Measurements from ENCODE around the gene LCAT. TPM values are rescaled to one million over a fixed set of nuclear protein-coding genes. Genes with fewer than 3 reads are reported as not detected.
"Not testable (repeated sequence)": the region's sequence is repeated elsewhere in the genome, so short reads cannot be mapped to it uniquely, and the experiment has no call there.

The LCAT gene
- total RNA-seq, 1 experiment from 2014 or later, result 17.8 TPM

DNA sequence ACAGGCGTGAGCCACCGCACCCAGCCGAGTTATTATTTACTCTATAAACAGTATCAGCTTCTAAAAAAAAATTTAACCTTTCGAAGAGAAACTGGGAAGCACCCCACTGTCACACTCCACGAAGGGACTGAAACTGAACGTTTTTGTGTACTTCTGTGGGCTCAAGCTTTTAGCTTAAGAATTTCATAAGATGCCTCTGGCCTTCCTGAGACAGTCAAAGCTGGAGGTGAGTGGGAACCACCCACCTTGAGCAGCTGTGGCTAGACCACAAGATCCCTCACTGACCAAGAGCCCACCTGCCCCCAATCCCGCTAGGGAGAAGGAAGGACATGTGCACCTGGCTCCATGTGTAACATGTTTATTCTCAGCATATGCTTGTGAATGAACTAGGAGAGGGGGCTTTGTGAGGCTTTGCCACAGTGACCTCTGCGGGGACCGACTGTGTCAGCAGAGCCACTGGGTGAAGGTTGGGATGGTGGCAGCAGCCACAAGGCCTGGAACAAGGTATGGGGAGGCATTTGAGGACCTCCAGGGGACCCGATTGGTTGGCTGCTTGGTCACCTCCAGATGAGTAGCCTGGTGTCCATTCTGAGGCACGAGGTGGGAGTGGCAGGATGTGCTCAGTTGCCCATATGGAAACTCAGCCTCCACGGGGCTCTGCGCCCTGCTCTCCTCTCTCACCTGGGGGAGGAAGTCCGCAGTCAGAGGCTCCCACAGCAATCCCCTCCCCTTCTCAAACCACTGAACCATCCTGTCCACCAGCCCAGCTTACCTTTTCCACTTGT lies 31.6 kb upstream of the LCAT start:
- no CpG with 5 or more reads among the region's 14 CpGs for WGBS (ENCODE audit: extremely low coverage, insufficient read length, low lambda C conversion rate)
- H2BK12ac ChIP-seq (ENCODE audit: insufficient read length, low read depth, low read length), result no peak overlapping the region
- H3K27ac Mint-ChIP-seq, result no peak overlapping the region
- H3K23me2 ChIP-seq (ENCODE audit: insufficient read length, low read depth, low read length, poor library complexity, severe bottlenecking), result no peaks in the 10 kb centered on the region
- no peaks in the 10 kb centered on the region for H3K9me3 ChIP-seq (ENCODE audit: control insufficient read depth, low read depth, low read length)
- H3K9ac ChIP-seq (ENCODE audit: extremely low read depth, insufficient read length, low read length), result no peak overlapping the region
- no peak overlapping the region for H3K4me3 Mint-ChIP-seq
- no peaks in the 10 kb centered on the region for H3K4me1 ChIP-seq (ENCODE audit: insufficient read depth, low read length)
- no peak overlapping the region for H2BK20ac ChIP-seq (ENCODE audit: low read depth, low read length, poor library complexity, severe bottlenecking)
- no peak overlapping the region for H3K23ac ChIP-seq (ENCODE audit: insufficient read length, low read depth, low read length)
- H3K79me2 ChIP-seq (ENCODE audit: insufficient read depth, low read length), result no peaks in the 10 kb centered on the region
- H3K27ac ChIP-seq (ENCODE audit: insufficient read length, low read depth, low read length), result no peak overlapping the region
- H3K4me2 ChIP-seq (ENCODE audit: insufficient read depth, insufficient read length, low read length), result no peak overlapping the region
- H2BK120ac ChIP-seq (ENCODE audit: low read depth, low read length, poor library complexity, severe bottlenecking), result no peak overlapping the region
- H2AFZ ChIP-seq (ENCODE audit: low read length), result no peak overlapping the region
- no peak overlapping the region for H3K18ac ChIP-seq (ENCODE audit: insufficient read length, low read depth, low read length)
- H3K36me3 Mint-ChIP-seq (ENCODE audit: insufficient read depth in 1 of 3, low read depth in 3 of 3), result no peaks in the 10 kb centered on the region
- no peak overlapping the region for H3K4ac ChIP-seq (ENCODE audit: low read depth, low read length)
- no peak overlapping the region for H4K8ac ChIP-seq (replicated peaks; ENCODE audit: insufficient read length, low read depth, low read length)
- peaks cover 17% of the 10 kb centered on the region for H3K27me3 Mint-ChIP-seq (ENCODE audit: low read depth)
- no peak overlapping the region for H2BK15ac ChIP-seq (ENCODE audit: low read depth, low read length)
- H4K5ac ChIP-seq (ENCODE audit: insufficient read length, low read depth, low read length), result no peak overlapping the region
- no peaks in the 10 kb centered on the region for H3K79me1 ChIP-seq (ENCODE audit: insufficient read depth, low read depth, low read length, poor library complexity, severe bottlenecking)
- no peak overlapping the region; the same call in 1 of the 2 replicates for H3K14ac ChIP-seq (ENCODE audit: insufficient read depth, low read length)
- H2AK5ac ChIP-seq (ENCODE audit: insufficient read length, low read length), result no peak overlapping the region
- no peak overlapping the region for H3T11ph ChIP-seq (ENCODE audit: low read length)
- H3K4me1 Mint-ChIP-seq, result no peaks in the 10 kb centered on the region
- H3K27me3 ChIP-seq (ENCODE audit: insufficient read depth, low read length), result no peaks in the 10 kb centered on the region; the same call in 1 of the 2 replicates
- no peaks in the 10 kb centered on the region for H4K20me1 ChIP-seq (ENCODE audit: control insufficient read depth, insufficient read depth, insufficient read length)
- no peak overlapping the region for H4K91ac ChIP-seq (ENCODE audit: insufficient read length, low read depth, low read length)
- H3K56ac ChIP-seq (ENCODE audit: insufficient read length, low read depth, low read length), result no peak overlapping the region
- H3K9me3 Mint-ChIP-seq, result no peaks in the 10 kb centered on the region
- no peak for TF ChIP-seq CTCF (conservative IDR thresholded peaks at IDR 0.05)
- DNase-seq, result no peak
- no peak overlapping the region for H2BK5ac ChIP-seq (ENCODE audit: insufficient read length, low read length)

DNA sequence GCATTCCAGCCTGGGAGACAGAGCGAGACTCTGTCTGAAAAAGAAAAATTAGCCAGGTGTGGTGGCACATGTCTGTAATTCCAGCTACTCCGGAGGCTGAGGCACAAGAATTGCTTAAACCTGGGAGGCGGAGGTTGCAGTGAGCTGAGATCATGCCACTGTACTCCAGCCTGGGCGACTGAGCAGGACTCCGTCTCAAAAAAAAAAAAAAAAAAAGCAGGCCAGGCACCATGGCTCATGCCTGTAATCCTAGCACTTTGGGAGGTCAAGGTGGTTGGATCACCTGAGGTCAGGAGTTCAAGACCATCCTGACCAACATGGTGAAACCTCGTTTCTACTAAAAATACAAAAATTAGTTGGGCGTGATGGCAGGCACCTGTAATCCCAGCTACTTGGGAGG lies 28.4 kb upstream of the LCAT start:
- not testable (repeated sequence) for H3K23me2 ChIP-seq (ENCODE audit: insufficient read length, low read depth, low read length, poor library complexity, severe bottlenecking); H4K20me1 ChIP-seq (ENCODE audit: control insufficient read depth, insufficient read depth, insufficient read length); H3K4me1 ChIP-seq (ENCODE audit: insufficient read depth, low read length); H2BK120ac ChIP-seq (ENCODE audit: low read depth, low read length, poor library complexity, severe bottlenecking); H3K4me2 ChIP-seq (ENCODE audit: insufficient read depth, insufficient read length, low read length); H2BK5ac ChIP-seq (ENCODE audit: insufficient read length, low read length); H4K8ac ChIP-seq (replicated peaks; ENCODE audit: insufficient read length, low read depth, low read length); H2BK12ac ChIP-seq (ENCODE audit: insufficient read length, low read depth, low read length); H4K5ac ChIP-seq (ENCODE audit: insufficient read length, low read depth, low read length); H3K23ac ChIP-seq (ENCODE audit: insufficient read length, low read depth, low read length); H3K79me1 ChIP-seq (ENCODE audit: insufficient read depth, low read depth, low read length, poor library complexity, severe bottlenecking); H2BK20ac ChIP-seq (ENCODE audit: low read depth, low read length, poor library complexity, severe bottlenecking); H3T11ph ChIP-seq (ENCODE audit: low read length); H3K4me3 Mint-ChIP-seq; H3K18ac ChIP-seq (ENCODE audit: insufficient read length, low read depth, low read length); H3K9me3 ChIP-seq (ENCODE audit: control insufficient read depth, low read depth, low read length); H2AK5ac ChIP-seq (ENCODE audit: insufficient read length, low read length); H2BK15ac ChIP-seq (ENCODE audit: low read depth, low read length); H3K36me3 Mint-ChIP-seq (ENCODE audit: insufficient read depth in 1 of 3, low read depth in 3 of 3); H3K9me3 Mint-ChIP-seq; H3K14ac ChIP-seq (ENCODE audit: insufficient read depth, low read length); H3K79me2 ChIP-seq (ENCODE audit: insufficient read depth, low read length); H3K9ac ChIP-seq (ENCODE audit: extremely low read depth, insufficient read length, low read length); H3K27ac ChIP-seq (ENCODE audit: insufficient read length, low read depth, low read length); H3K56ac ChIP-seq (ENCODE audit: insufficient read length, low read depth, low read length); H3K27me3 ChIP-seq (ENCODE audit: insufficient read depth, low read length); H2AFZ ChIP-seq (ENCODE audit: low read length); DNase-seq; H3K4ac ChIP-seq (ENCODE audit: low read depth, low read length); H3K27ac Mint-ChIP-seq; H4K91ac ChIP-seq (ENCODE audit: insufficient read length, low read depth, low read length)
- no CpG with 5 or more reads among the region's 7 CpGs for WGBS (ENCODE audit: extremely low coverage, insufficient read length, low lambda C conversion rate)
- peaks cover 10 to 13% of the 10 kb centered on the region in 2 experiments for H3K4me1 Mint-ChIP-seq
- H3K27me3 Mint-ChIP-seq (ENCODE audit: low read depth), result peaks cover 13% of the 10 kb centered on the region

Measured in H9 (cell line).